ENCODE measurements around the gene C1orf35. TPM values are rescaled to one million over a fixed set of nuclear protein-coding genes. Genes with fewer than 3 reads are reported as not detected.

The C1orf35 gene
- total and polyA plus RNA-seq, 2 experiments from 2014 or later, result 12.3 to 24.6 TPM

- TF ChIP-seq CTCF (IDR thresholded peaks at IDR 0.05; ENCODE audit: poor library complexity), result peak; percentile 6
- TF ChIP-seq EZH2phosphoT487 (IDR thresholded peaks at IDR 0.05; ENCODE audit: low read depth, severe bottlenecking, unreplicated experiment), result no peak
- no peak for TF ChIP-seq EZH2 (IDR thresholded peaks at IDR 0.05; ENCODE audit: borderline replicate concordance)
- no peaks in the 10 kb centered on the region for H3K9me2 ChIP-seq (replicated peaks; ENCODE audit: insufficient read depth)
- H2AFZ ChIP-seq, result peak overlapping the region; percentile 45
- peak; percentile 44 for DNase-seq (ENCODE audit: low spot score)
- peak overlapping the region; percentile 58 for H3K27ac ChIP-seq
- peaks cover 61% of the 10 kb centered on the region for H3K27me3 ChIP-seq
- no peaks in the 10 kb centered on the region for H4K20me1 ChIP-seq (ENCODE audit: insufficient read depth, poor library complexity, severe bottlenecking)
- peak overlapping the region; percentile 81 for H3K4me2 ChIP-seq
- peaks cover 7% of the 10 kb centered on the region for H3K4me1 ChIP-seq (ENCODE audit: insufficient read depth)
- H3K9me3 ChIP-seq (ENCODE audit: low read depth), result no peaks in the 10 kb centered on the region
- H3K36me3 ChIP-seq (replicated peaks; ENCODE audit: insufficient read depth, low read depth), result no peaks in the 10 kb centered on the region
- no peak overlapping the region for H3K4me3 ChIP-seq
- WGBS (ENCODE audit: low lambda C conversion rate, missing lambda C conversion rate), result 26% methylated on average over 24 of the region's 34 CpGs
- no peaks in the 10 kb centered on the region for H3K79me2 ChIP-seq
These were observed 42.5 kb downstream of the C1orf35 start for GRCh38 chr1:228060458-228061190.

GRCh38 chr1:228059634-228060457 is 43.3 kb downstream of the C1orf35 start:
- Histone ChIP-seq H3K27ac (peak overlapping the region; percentile 58), H3K4me3 (no peak overlapping the region), H2AFZ (peak overlapping the region; percentile 45), H3K9me3 (ENCODE audit: low read depth) (no peaks in the 10 kb centered on the region), H4K20me1 (ENCODE audit: insufficient read depth, poor library complexity, severe bottlenecking) (no peaks in the 10 kb centered on the region), H3K27me3 (peaks cover 62% of the 10 kb centered on the region), H3K4me2 (peak overlapping the region; percentile 81), H3K79me2 (no peaks in the 10 kb centered on the region), H3K9me2 (replicated peaks; ENCODE audit: insufficient read depth) (no peaks in the 10 kb centered on the region), H3K36me3 (replicated peaks; ENCODE audit: insufficient read depth, low read depth) (no peaks in the 10 kb centered on the region), H3K4me1 (ENCODE audit: insufficient read depth) (peaks cover 7% of the 10 kb centered on the region)
- TF ChIP-seq EZH2 (IDR thresholded peaks at IDR 0.05; ENCODE audit: borderline replicate concordance), result no peak
- TF ChIP-seq EZH2phosphoT487 (IDR thresholded peaks at IDR 0.05; ENCODE audit: low read depth, severe bottlenecking, unreplicated experiment), result no peak
- no peak for TF ChIP-seq CTCF (IDR thresholded peaks at IDR 0.05; ENCODE audit: poor library complexity)
- 2% methylated on average over 9 of the region's 33 CpGs for WGBS (ENCODE audit: low lambda C conversion rate, missing lambda C conversion rate)
- peak; percentile 88 for DNase-seq (ENCODE audit: low spot score)

- peak; percentile 54 for DNase-seq (ENCODE audit: low spot score)
- H4K20me1 ChIP-seq (ENCODE audit: insufficient read depth, poor library complexity, severe bottlenecking), result no peaks in the 10 kb centered on the region
- H3K4me2 ChIP-seq, result peak overlapping the region; percentile 81
- H3K4me1 ChIP-seq (ENCODE audit: insufficient read depth), result peaks cover 7% of the 10 kb centered on the region
- WGBS (ENCODE audit: low lambda C conversion rate, missing lambda C conversion rate), result 16% methylated on average over 63 of the region's 66 CpGs
- no peaks in the 10 kb centered on the region for H3K79me2 ChIP-seq
- H3K27me3 ChIP-seq, result peaks cover 62% of the 10 kb centered on the region
- TF ChIP-seq CTCF (IDR thresholded peaks at IDR 0.05; ENCODE audit: poor library complexity), result no peak
- no peak for TF ChIP-seq EZH2phosphoT487 (IDR thresholded peaks at IDR 0.05; ENCODE audit: low read depth, severe bottlenecking, unreplicated experiment)
- no peak for TF ChIP-seq EZH2 (IDR thresholded peaks at IDR 0.05; ENCODE audit: borderline replicate concordance)
- H3K36me3 ChIP-seq (replicated peaks; ENCODE audit: insufficient read depth, low read depth), result no peaks in the 10 kb centered on the region
- no peak overlapping the region for H2AFZ ChIP-seq
- H3K9me2 ChIP-seq (replicated peaks; ENCODE audit: insufficient read depth), result no peaks in the 10 kb centered on the region
- no peak overlapping the region for H3K27ac ChIP-seq
- H3K4me3 ChIP-seq, result no peak overlapping the region
- no peaks in the 10 kb centered on the region for H3K9me3 ChIP-seq (ENCODE audit: low read depth)
These were observed 44.0 kb downstream of the C1orf35 start for GRCh38 chr1:228058949-228059633.

Measured in hepatocyte (in vitro differentiated cells).